ENCODE results near the gene MINK1.

The MINK1 gene

DNA sequence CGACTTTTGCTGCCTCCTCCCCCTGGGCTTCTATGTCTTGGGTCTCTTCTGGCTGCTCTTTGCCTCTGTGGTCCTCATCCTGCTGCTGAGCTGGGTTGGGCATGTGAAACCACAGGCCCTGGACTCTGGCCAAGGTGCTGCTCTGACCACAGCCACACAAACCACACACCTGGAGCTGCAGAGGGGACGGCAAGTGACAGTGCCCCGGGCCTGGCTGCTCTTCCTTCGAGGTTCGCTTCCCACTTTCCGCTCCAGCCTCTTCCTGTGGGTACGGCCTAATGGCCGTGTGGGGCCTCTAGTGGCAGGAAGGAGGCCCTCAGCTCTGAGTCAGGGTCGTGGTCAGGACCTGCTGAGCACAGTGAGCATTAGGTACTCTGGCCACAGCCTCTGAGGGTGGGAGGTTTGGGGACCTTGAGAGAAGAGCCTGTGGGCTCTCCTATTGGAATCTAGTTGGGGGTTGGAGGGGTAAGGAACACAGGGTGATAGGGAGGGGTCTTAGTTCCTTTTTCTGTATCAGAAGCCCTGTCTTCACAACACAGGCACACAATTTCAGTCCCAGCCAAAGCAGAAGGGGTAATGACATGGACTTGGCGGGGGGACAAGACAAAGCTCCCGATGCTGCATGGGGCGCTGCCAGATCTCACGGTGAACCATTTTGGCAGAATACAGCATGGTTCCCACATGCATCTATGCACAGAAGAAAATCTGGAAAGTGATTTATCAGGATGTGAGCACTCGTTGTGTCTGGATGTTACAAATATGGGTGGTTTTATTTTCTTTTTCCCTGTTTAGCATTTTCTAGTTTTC lies 101.2 kb downstream of the MINK1 start:
- peak overlapping the region; percentile 73 for H3K27ac Mint-ChIP-seq
- H3K4me1 Mint-ChIP-seq: peaks cover 52% of the 10 kb centered on the region
- H3K9me3 Mint-ChIP-seq: no peaks in the 10 kb centered on the region
- no peak for ATAC-seq
- H3K36me3 Mint-ChIP-seq: peaks cover 39% of the 10 kb centered on the region
- H3K4me3 Mint-ChIP-seq: peak overlapping the region; percentile 19
- peaks cover 11% of the 10 kb centered on the region for H3K27me3 Mint-ChIP-seq

DNA sequence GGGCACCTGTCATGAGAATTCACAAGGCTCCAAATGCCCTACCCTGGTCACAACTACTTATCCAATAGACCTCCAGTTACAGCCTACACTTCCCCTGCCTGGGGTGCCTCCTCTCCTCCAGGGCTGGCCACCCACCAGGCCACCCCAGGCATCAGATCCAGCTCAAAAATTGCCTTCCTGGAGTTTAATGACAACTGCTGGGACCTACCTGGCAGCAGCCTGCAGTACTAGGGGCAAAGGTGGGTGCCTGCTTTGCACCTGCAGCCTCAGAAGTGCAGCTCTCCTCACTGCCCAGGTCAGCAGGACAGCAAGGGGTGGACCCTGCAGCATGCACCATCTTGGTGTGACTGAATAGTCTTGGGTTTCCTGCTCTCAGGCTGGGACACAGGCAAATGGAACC lies 102.5 kb downstream of the MINK1 start:
- Mint-ChIP-seq H3K27me3 (peaks cover 11% of the 10 kb centered on the region), H3K4me3 (no peak overlapping the region), H3K27ac (no peak overlapping the region), H3K4me1 (peaks cover 51% of the 10 kb centered on the region), H3K9me3 (no peaks in the 10 kb centered on the region), H3K36me3 (peaks cover 37% of the 10 kb centered on the region)
- ATAC-seq: no peak

GRCh38 chr17:4936436-4936835 lies 103.3 kb downstream of the MINK1 start:
- H3K4me3 Mint-ChIP-seq: no peak overlapping the region
- peaks cover 37% of the 10 kb centered on the region for H3K36me3 Mint-ChIP-seq
- peaks cover 50% of the 10 kb centered on the region for H3K4me1 Mint-ChIP-seq
- ATAC-seq: no peak
- H3K9me3 Mint-ChIP-seq: no peaks in the 10 kb centered on the region
- no peak overlapping the region for H3K27ac Mint-ChIP-seq
- peaks cover 11% of the 10 kb centered on the region for H3K27me3 Mint-ChIP-seq

DNA sequence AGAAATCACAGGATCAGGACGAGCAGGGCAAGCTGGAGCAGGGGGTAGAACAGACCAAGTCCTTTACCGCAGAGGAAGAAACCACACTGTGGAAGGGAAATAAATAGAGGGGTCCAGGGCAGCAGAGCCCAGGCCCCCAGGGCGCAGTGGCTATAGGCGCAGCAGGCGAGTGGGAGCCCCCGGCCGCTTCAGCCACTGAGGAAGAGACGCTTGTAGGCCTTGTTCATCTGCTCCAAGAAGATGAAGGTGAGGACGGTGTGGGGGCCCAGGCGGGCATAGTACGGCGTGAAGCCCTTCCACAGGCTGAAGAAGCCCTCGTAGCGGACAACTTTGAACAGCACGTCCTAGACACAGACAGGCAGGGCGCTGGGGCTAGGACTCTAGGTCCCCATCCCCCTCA lies 104.4 kb downstream of the MINK1 start:
- peaks cover 53% of the 10 kb centered on the region for H3K4me1 Mint-ChIP-seq
- H3K9me3 Mint-ChIP-seq: no peaks in the 10 kb centered on the region
- H3K27me3 Mint-ChIP-seq: peaks cover 11% of the 10 kb centered on the region
- peaks cover 38% of the 10 kb centered on the region for H3K36me3 Mint-ChIP-seq
- H3K4me3 Mint-ChIP-seq: no peak overlapping the region
- ATAC-seq: no peak
- no peak overlapping the region for H3K27ac Mint-ChIP-seq

- Mint-ChIP-seq H3K9me3 (no peaks in the 10 kb centered on the region), H3K27ac (peak overlapping the region; percentile 92), H3K4me1 (peaks cover 53% of the 10 kb centered on the region), H3K4me3 (peak overlapping the region; percentile 91), H3K36me3 (peaks cover 43% of the 10 kb centered on the region), H3K27me3 (peaks cover 11% of the 10 kb centered on the region)
- no peak for ATAC-seq
Measured at GRCh38 chr17:4938069-4938491, 104.9 kb downstream of the MINK1 start.

DNA sequence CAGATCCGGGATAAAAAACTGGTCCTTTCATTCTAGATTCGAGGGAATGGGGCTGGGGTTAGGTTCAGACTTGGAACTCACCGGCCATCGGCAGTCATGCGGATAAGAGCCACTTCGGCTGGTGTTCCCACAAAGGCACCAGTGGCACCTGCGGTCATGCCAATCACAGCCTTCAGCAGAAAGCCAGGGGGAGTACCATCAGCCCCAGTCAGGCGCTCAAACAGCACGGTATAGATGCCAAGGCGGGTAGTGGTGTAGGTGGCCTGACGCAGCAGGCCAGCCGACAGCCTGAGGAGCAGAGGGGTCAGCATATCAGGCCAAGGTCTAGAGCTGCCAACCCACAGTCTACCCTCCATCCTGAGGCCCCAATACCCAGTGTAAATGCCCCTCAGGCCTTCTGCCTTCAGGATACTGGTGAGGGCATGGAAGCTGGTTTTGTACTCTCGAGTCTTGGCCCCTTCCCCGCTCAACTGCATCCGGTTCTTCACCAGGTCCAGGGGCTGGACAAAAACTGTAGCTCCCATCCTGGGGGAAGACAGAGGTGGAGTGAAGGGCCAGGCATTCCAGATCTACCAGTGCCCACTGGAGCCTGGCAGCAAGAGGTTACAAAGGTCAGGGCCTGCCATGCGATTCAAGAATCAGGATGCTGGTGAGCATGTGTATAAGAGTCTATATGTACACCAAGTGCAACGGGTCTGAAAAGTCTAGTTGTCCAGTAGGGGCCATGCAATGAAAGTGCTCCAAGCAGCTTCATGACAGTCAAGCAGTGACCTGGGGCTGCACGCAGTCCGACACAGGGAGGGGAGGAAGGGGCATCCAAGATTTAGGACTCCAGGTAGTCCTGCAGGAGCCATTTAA lies 105.8 kb downstream of the MINK1 start:
- no peak for ATAC-seq
- peaks cover 7% of the 10 kb centered on the region for H3K27me3 Mint-ChIP-seq
- H3K36me3 Mint-ChIP-seq: peaks cover 49% of the 10 kb centered on the region
- H3K4me3 Mint-ChIP-seq: peak overlapping the region; percentile 91
- H3K9me3 Mint-ChIP-seq: no peaks in the 10 kb centered on the region
- H3K4me1 Mint-ChIP-seq: peaks cover 53% of the 10 kb centered on the region
- peak overlapping the region; percentile 92 for H3K27ac Mint-ChIP-seq

GRCh38 chr17:4939546-4939795 lies 106.3 kb downstream of the MINK1 start:
- Mint-ChIP-seq H3K9me3 (no peaks in the 10 kb centered on the region), H3K4me3 (peak overlapping the region; percentile 91), H3K36me3 (peaks cover 54% of the 10 kb centered on the region), H3K4me1 (peaks cover 53% of the 10 kb centered on the region), H3K27ac (peak overlapping the region; percentile 92), H3K27me3 (peaks cover under 1% of the 10 kb centered on the region)
- ATAC-seq: peak; percentile 3

DNA sequence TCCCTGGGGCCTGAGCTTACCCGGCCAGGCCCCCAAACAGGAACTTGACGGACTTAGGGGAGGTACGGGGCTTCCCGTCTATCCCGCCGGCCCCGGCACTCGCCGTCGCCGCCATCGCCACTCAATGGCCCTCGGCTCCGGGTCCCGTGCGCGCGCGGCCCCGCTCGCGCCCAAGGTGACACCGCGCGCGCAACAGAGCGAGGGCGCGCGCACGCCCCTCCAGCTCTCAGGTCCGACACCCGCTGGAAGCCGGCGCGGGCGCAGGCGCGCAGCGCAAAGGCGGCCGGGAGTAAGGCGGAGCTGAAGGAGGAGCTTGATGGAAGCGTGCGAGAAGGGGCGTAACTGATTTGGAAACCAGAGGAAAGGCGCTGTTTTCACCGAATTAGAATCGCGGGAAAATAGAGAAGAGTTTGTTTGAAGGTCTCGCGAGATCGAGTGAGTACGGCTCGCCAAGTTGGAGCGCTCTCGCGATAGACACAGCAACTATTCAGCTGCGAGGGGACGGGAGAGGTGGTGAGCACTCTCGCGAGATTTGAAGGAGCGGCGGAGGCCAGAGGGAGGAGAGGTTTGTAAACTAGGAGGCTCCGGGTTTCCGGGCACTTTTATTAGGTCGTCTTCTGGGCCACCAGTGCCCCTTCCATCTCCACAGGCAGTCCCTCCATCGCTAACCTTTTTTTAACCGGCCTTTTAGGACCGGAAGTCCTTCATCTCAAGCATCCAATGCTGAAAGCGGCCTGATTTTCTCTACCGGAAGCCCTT lies 106.8 kb downstream of the MINK1 start, which contains the start of the genes RNF167 and SLC25A11:
Gene RNF167 (plus strand): TSS at position 473 of the 759 bp plus-strand sequence. CDS start 642 bp downstream, outside the sequence.
Gene SLC25A11 (minus strand): TSS at position 251 of the 759 bp plus-strand sequence. CDS start 136 bp downstream, at position 115.
- Mint-ChIP-seq H3K4me3 (peak within 1 kb of the TSS; percentile 91), H3K9me3 (no peaks in the 10 kb centered on the region), H3K36me3 (peaks cover 59% of the 10 kb centered on the region), H3K27ac (peak within 1 kb of the TSS; percentile 92), H3K4me1 (peaks cover 55% of the 10 kb centered on the region), H3K27me3 (no peaks in the 10 kb centered on the region)
- peak; percentile 93 for ATAC-seq

GRCh38 chr17:4940555-4941318 lies 107.6 kb downstream of the MINK1 start:
- peaks cover 65% of the 10 kb centered on the region for H3K36me3 Mint-ChIP-seq
- H3K27ac Mint-ChIP-seq: peak overlapping the region; percentile 92
- H3K4me3 Mint-ChIP-seq: peak overlapping the region; percentile 91
- H3K9me3 Mint-ChIP-seq: no peaks in the 10 kb centered on the region
- no peaks in the 10 kb centered on the region for H3K27me3 Mint-ChIP-seq
- peaks cover 63% of the 10 kb centered on the region for H3K4me1 Mint-ChIP-seq
- no peak for ATAC-seq

GRCh38 chr17:4941319-4941610 lies 108.1 kb downstream of the MINK1 start:
- Mint-ChIP-seq H3K36me3 (peaks cover 64% of the 10 kb centered on the region), H3K27ac (peak overlapping the region; percentile 92), H3K27me3 (no peaks in the 10 kb centered on the region), H3K9me3 (no peaks in the 10 kb centered on the region), H3K4me3 (peak overlapping the region; percentile 91), H3K4me1 (peaks cover 67% of the 10 kb centered on the region)
- no peak for ATAC-seq

DNA sequence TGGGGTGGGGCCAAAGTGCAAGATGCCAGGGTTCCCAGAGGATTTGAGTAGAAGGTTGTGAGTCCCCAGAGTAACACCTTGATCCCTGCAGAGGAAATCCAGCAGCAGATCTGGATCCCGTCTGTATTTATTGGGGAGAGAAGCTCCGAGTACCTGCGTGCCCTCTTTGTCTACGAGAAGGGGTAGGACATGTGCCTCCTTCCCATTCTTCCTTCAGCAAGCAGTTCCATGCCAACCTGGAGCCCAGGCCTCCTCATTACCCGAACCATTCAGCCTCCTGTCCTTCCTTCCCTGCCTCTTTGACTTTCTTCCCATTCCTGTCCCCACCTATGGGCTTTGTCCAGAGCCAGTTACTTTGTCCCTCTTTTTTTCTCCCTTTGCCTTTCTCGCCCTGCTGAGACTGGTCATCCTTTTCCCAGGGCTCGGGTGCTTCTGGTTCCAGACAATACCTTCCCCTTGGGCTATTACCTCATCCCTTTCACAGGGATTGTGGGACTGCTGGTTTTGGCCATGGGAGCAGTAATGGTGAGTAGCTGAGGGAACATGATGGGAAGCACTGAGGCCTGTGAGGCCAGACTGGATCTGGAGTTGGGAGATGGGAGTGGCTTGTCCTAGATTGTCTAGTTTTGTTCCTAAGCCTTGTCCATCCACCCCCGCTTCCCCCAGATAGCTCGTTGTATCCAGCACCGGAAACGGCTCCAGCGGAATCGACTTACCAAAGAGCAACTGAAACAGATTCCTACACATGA lies 109.8 kb downstream of the MINK1 start:
- Mint-ChIP-seq H3K27ac (peak overlapping the region; percentile 92), H3K4me1 (peaks cover 75% of the 10 kb centered on the region), H3K36me3 (peaks cover 71% of the 10 kb centered on the region), H3K9me3 (no peaks in the 10 kb centered on the region), H3K4me3 (peak overlapping the region; percentile 18), H3K27me3 (no peaks in the 10 kb centered on the region)
- no peak for ATAC-seq

GRCh38 chr17:4944163-4944553 lies 111.0 kb downstream of the MINK1 start:
- H3K4me3 Mint-ChIP-seq: peak overlapping the region; percentile 95
- no peaks in the 10 kb centered on the region for H3K27me3 Mint-ChIP-seq
- H3K4me1 Mint-ChIP-seq: peaks cover 69% of the 10 kb centered on the region
- H3K9me3 Mint-ChIP-seq: no peaks in the 10 kb centered on the region
- no peak for ATAC-seq
- H3K27ac Mint-ChIP-seq: peak overlapping the region; percentile 92
- peaks cover 66% of the 10 kb centered on the region for H3K36me3 Mint-ChIP-seq

DNA sequence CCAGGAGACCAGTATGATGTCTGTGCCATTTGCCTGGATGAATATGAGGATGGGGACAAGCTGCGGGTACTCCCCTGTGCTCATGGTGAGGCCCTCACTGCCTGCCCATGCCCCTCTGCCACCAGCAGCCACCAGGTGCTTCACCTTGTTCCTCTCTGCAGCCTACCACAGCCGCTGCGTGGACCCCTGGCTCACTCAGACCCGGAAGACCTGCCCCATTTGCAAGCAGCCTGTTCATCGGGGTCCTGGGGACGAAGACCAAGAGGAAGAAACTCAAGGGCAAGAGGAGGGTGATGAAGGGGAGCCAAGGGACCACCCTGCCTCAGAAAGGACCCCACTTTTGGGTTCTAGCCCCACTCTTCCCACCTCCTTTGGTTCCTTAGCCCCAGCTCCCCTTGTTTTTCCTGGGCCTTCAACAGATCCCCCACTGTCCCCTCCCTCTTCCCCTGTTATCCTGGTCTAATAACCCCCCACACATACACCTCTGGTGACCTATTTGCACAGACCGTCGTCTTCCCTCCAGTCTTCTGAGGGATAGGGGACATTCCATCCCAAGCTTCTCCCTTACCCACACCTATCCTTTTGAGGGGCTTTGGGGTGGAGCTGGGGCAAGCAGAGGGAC lies 111.5 kb downstream of the MINK1 start:
- peaks cover 66% of the 10 kb centered on the region for H3K36me3 Mint-ChIP-seq
- H3K27ac Mint-ChIP-seq: peak overlapping the region; percentile 92
- ATAC-seq: no peak
- H3K4me3 Mint-ChIP-seq: peak overlapping the region; percentile 95
- H3K9me3 Mint-ChIP-seq: no peaks in the 10 kb centered on the region
- H3K27me3 Mint-ChIP-seq: no peaks in the 10 kb centered on the region
- peaks cover 68% of the 10 kb centered on the region for H3K4me1 Mint-ChIP-seq

Measured in stimulated activated memory B cell treated with anti-CD40 and anti-IgM and Interleukin-4, amounts not matched to agents 10 μg/mL and 1 μg/mL and 100 μg/mL, for 72 hours (primary cell).